HFFc6 (cell line): ENCODE measurements around the gene FREM1. TPM values are rescaled to one million over a fixed set of nuclear protein-coding genes. Genes with fewer than 3 reads are reported as not detected.

Experiments used
- DNase-seq: peaks from one replicate; pipeline ENCODE4 v3.0.0-alpha.2; 2018
- H3K27ac Mint-ChIP-seq: 2 replicates; pipeline ENCODE4 v1.8.0; 2020; ENCODE audit warnings: mild to moderate bottlenecking, mixed read lengths
- H3K27me3 Mint-ChIP-seq: 2 replicates; pipeline ENCODE4 v1.8.0; 2021; ENCODE audit warnings: mild to moderate bottlenecking, moderate library complexity, mixed read lengths; ENCODE audit not compliant: insufficient read depth
- H3K36me3 Mint-ChIP-seq: 2 replicates; pipeline ENCODE4 v1.8.0; 2021; ENCODE audit warnings: low read depth, mixed read lengths
- H3K4me1 Mint-ChIP-seq: 2 replicates; pipeline ENCODE4 v1.8.0; 2020; ENCODE audit warnings: low read depth, mixed read lengths
- H3K4me3 Mint-ChIP-seq: 2 replicates; pipeline ENCODE4 v1.8.0; 2020; ENCODE audit warnings: mild to moderate bottlenecking, moderate library complexity, mixed read lengths
- H3K9me3 Mint-ChIP-seq: 2 replicates; pipeline ENCODE4 v1.8.0; 2020; ENCODE audit warnings: mild to moderate bottlenecking, mixed read lengths
- total RNA-seq, 6 experiments: library from RNA; stranded (reverse); fragmentation: NEBNext Ultra II Directional; extraction: Animal tissue kit (Norgen Biotek cat#: 25700); gene quantifications; 2 replicates in 1 of 6; 3 replicates in 5 of 6; pipeline ENCODE4 v1.2.3, GENCODE V29; 2021
- TF ChIP-seq, protein P1 (sequence below): fragments of 200-600 bp; sonication (generic); IDR thresholded peaks from 2 replicates; pipeline ENCODE4 v1.5.0; 2021; ENCODE audit warnings: antibody characterized with exemption, mild to moderate bottlenecking

The FREM1 gene
- total RNA-seq, 6 experiments from 2014 or later: 0.03 to 0.16 (median 0.06) TPM; not detected in 2

DNA sequence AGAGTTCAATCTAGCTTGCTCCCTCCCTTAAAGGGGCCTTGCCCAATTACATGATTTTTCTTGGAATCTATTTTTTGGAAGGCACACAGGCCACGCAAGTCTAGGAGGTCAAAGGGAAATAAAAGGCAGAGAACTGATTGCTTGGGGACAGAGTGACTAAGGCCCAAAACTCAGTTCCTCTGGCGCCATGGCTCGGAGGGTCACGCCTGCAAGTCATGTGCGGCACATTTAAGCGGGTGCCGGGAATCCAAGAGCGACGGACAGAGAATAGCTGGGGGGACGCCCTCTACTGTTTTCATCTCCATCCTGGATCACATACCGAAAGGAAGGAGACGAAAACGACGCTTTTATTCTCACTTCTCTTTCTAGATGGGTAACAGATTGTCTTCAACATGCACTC lies 78.6 kb downstream of the FREM1 start:
- Mint-ChIP-seq H3K4me1 (no peaks in the 10 kb centered on the region; the same call in 1 of the 2 replicates), H3K27me3 (peaks cover 2% of the 10 kb centered on the region; the same call in 1 of the 2 replicates), H3K9me3 (peaks cover 4% of the 10 kb centered on the region; the same call in 1 of the 2 replicates), H3K27ac (no peak overlapping the region), H3K4me3 (peak overlapping the region; percentile 66; the same call in 1 of the 2 replicates), H3K36me3 (no peaks in the 10 kb centered on the region)
- DNase-seq: no peak
- TF ChIP-seq, protein P1, sequence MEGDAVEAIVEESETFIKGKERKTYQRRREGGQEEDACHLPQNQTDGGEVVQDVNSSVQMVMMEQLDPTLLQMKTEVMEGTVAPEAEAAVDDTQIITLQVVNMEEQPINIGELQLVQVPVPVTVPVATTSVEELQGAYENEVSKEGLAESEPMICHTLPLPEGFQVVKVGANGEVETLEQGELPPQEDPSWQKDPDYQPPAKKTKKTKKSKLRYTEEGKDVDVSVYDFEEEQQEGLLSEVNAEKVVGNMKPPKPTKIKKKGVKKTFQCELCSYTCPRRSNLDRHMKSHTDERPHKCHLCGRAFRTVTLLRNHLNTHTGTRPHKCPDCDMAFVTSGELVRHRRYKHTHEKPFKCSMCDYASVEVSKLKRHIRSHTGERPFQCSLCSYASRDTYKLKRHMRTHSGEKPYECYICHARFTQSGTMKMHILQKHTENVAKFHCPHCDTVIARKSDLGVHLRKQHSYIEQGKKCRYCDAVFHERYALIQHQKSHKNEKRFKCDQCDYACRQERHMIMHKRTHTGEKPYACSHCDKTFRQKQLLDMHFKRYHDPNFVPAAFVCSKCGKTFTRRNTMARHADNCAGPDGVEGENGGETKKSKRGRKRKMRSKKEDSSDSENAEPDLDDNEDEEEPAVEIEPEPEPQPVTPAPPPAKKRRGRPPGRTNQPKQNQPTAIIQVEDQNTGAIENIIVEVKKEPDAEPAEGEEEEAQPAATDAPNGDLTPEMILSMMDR: no peak

GRCh38 chr9:14831074-14831473 lies 79.2 kb downstream of the FREM1 start:
- Mint-ChIP-seq H3K9me3 (peaks cover 4% of the 10 kb centered on the region; the same call in 1 of the 2 replicates), H3K27me3 (peaks cover 2% of the 10 kb centered on the region; the same call in 1 of the 2 replicates), H3K27ac (no peak overlapping the region), H3K4me1 (no peaks in the 10 kb centered on the region; the same call in 1 of the 2 replicates), H3K36me3 (no peaks in the 10 kb centered on the region), H3K4me3 (no peak overlapping the region)
- no peak for DNase-seq
- TF ChIP-seq, protein P1: no peak

DNA sequence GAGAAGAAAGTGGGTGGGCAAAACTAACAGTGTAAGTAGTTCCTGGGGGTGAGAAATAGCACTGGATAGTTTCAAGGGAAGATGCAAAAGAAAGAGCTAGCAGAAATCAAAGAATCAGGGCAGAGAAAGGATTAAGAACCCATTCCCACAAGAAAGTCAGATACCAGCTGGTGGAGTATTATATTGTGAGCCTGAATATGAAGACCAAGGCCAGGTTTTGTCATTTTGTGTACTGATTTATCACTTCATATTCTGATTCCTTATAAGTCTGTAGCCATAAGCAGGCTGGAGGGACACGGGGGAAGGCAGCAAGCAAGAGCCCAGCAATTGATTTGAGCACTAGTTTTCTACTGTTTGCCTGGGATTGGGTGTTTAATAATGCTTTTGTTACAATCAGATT lies 80.2 kb downstream of the FREM1 start:
- Mint-ChIP-seq H3K9me3 (peaks cover 4% of the 10 kb centered on the region; the same call in 1 of the 2 replicates), H3K4me1 (no peaks in the 10 kb centered on the region; the same call in 1 of the 2 replicates), H3K27ac (no peak overlapping the region), H3K27me3 (peaks cover 2% of the 10 kb centered on the region), H3K36me3 (no peaks in the 10 kb centered on the region), H3K4me3 (no peak overlapping the region)
- TF ChIP-seq, protein P1: no peak
- DNase-seq: no peak

- H3K36me3 Mint-ChIP-seq: no peaks in the 10 kb centered on the region
- H3K27ac Mint-ChIP-seq: no peak overlapping the region
- H3K9me3 Mint-ChIP-seq: peaks cover 4% of the 10 kb centered on the region; the same call in 1 of the 2 replicates
- no peak for DNase-seq
- H3K4me3 Mint-ChIP-seq: no peak overlapping the region
- peaks cover 2% of the 10 kb centered on the region for H3K27me3 Mint-ChIP-seq
- TF ChIP-seq, protein P1: no peak
- no peaks in the 10 kb centered on the region; the same call in 1 of the 2 replicates for H3K4me1 Mint-ChIP-seq
These were observed 81.0 kb downstream of the FREM1 start for GRCh38 chr9:14829204-14829603.

DNA sequence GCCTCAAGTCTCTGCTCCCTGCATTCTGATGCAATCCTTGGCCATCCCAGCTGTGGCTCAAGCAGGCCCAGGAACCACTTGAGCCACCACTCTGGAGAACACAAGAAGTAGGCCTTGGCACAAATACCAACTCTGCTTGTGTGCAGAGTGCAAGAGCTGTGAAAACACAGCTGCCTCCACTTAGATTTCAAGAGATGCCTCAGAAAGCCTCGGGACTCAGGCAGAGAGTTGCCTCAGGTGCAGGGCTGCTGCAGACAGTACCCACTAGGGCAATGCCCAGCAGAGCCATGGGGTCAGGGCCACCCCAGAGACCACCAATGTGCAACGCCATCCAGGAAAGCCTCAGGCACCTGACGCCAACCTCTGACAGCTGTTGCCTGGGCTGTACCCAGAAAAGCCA lies 82.4 kb downstream of the FREM1 start:
- Mint-ChIP-seq H3K4me3 (no peak overlapping the region), H3K9me3 (peaks cover 4% of the 10 kb centered on the region; the same call in 1 of the 2 replicates), H3K27me3 (no peaks in the 10 kb centered on the region; the same call in none of the 2 replicates), H3K27ac (no peak overlapping the region), H3K36me3 (no peaks in the 10 kb centered on the region), H3K4me1 (no peaks in the 10 kb centered on the region; the same call in 1 of the 2 replicates)
- no peak for DNase-seq
- TF ChIP-seq, protein P1: no peak
